WERI-Rb-1 (cell line): ENCODE data around the gene TSC2.

Source experiments
- DNase-seq: peaks from one replicate; pipeline ENCODE4 v3.0.0-alpha.2; 2020
- H3K27ac ChIP-seq: fragments of 250-450 bp; sonication (Bioruptor Pico); 2 replicates; pipeline ENCODE4 v1.5.1; 2020; ENCODE audit warnings: mild to moderate bottlenecking, moderate library complexity
- H3K27me3 ChIP-seq: fragments of 250-450 bp; sonication (Bioruptor Pico); 2 replicates; pipeline ENCODE4 v1.5.1; 2021; ENCODE audit warnings: mild to moderate bottlenecking, low read depth, moderate library complexity; ENCODE audit not compliant: insufficient read depth, severe bottlenecking
- H3K36me3 ChIP-seq: fragments of 250-450 bp; sonication (Bioruptor Pico); 2 replicates; pipeline ENCODE4 v1.5.1; 2020; ENCODE audit warnings: mild to moderate bottlenecking, moderate library complexity
- H3K4me3 ChIP-seq: 2 replicates; pipeline ENCODE4 v1.5.1; 2011; ENCODE audit warnings: low read depth, mild to moderate bottlenecking, control low read depth, low read length
- H3K9me3 ChIP-seq: fragments of 250-450 bp; sonication (Bioruptor Pico); 2 replicates; pipeline ENCODE4 v1.5.1; 2021; ENCODE audit warnings: mild to moderate bottlenecking, moderate library complexity; ENCODE audit not compliant: severe bottlenecking
- CTCF ChIP-seq: IDR thresholded peaks from 2 replicates; pipeline ENCODE4 v1.5.1; 2011; ENCODE audit warnings: low read depth, mild to moderate bottlenecking, control low read depth, inconsistent platforms, low read length

Gene TSC2

GRCh38 chr16:2089706-2090480 is 42.1 kb downstream of the TSC2 start:
- no peak for TF ChIP-seq CTCF
- DNase-seq, result no peak
- Histone ChIP-seq H3K27ac (no peak overlapping the region; the same call in 1 of the 2 replicates), H3K9me3 (no peaks in the 10 kb centered on the region), H3K27me3 (no peaks in the 10 kb centered on the region), H3K36me3 (peaks cover 84% of the 10 kb centered on the region), H3K4me3 (no peak overlapping the region)

GRCh38 chr16:2090481-2090776 is 42.6 kb downstream of the TSC2 start:
- peaks cover 88% of the 10 kb centered on the region for H3K36me3 ChIP-seq
- TF ChIP-seq CTCF, result no peak

GRCh38 chr16:2090777-2091546 is 43.2 kb downstream of the TSC2 start:
- H3K27me3 ChIP-seq, result no peaks in the 10 kb centered on the region
- DNase-seq, result no peak
- TF ChIP-seq CTCF, result no peak
- peaks cover 90% of the 10 kb centered on the region for H3K36me3 ChIP-seq
- H3K27ac ChIP-seq, result no peak overlapping the region
- H3K9me3 ChIP-seq, result no peaks in the 10 kb centered on the region
- H3K4me3 ChIP-seq, result no peak overlapping the region

More at GRCh38 chr16:2090481-2090776, 42.6 kb downstream of the TSC2 start:
- DNase-seq, result no peak
- Histone ChIP-seq H3K27me3 (no peaks in the 10 kb centered on the region), H3K9me3 (no peaks in the 10 kb centered on the region), H3K4me3 (no peak overlapping the region), H3K27ac (no peak overlapping the region; the same call in 1 of the 2 replicates)

GRCh38 chr16:2091547-2092255 is 43.9 kb downstream of the TSC2 start:
- Histone ChIP-seq H3K9me3 (no peaks in the 10 kb centered on the region), H3K27ac (no peak overlapping the region), H3K36me3 (peaks cover 90% of the 10 kb centered on the region), H3K4me3 (no peak overlapping the region), H3K27me3 (no peaks in the 10 kb centered on the region)
- no peak for DNase-seq
- TF ChIP-seq CTCF, result no peak

GRCh38 chr16:2092256-2092620 is 44.5 kb downstream of the TSC2 start:
- H3K36me3 ChIP-seq, result peaks cover 91% of the 10 kb centered on the region
- no peak for DNase-seq

More at GRCh38 chr16:2092256-2092620, 44.5 kb downstream of the TSC2 start:
- H3K9me3 ChIP-seq, result no peaks in the 10 kb centered on the region
- H3K4me3 ChIP-seq, result no peak overlapping the region
- no peak for TF ChIP-seq CTCF
- H3K27me3 ChIP-seq, result no peaks in the 10 kb centered on the region
- no peak overlapping the region for H3K27ac ChIP-seq
